ENCODE data around the gene HABP4. TPM values are rescaled to one million over a fixed set of nuclear protein-coding genes. Genes with fewer than 3 reads are reported as not detected.
A peak's percentile ranks its signal among the peaks of the same experiment; 100 is the strongest.

HABP4 gene
- total and polyA plus RNA-seq, 9 of the 15 experiments (the other 6 are each of a cell fraction or from before 2014, with no cell fraction given): 0.38 to 2.4 (median 1.9) TPM

- TF ChIP-seq RREB1 (CRISPR knock-in tag; IDR thresholded peaks at IDR 0.05): peak; percentile 98
- peak; percentile 89 for TF ChIP-seq ETS2 (tag; IDR thresholded peaks at IDR 0.05; ENCODE audit: borderline replicate concordance, poor library complexity, severe bottlenecking)
- no peak for TF ChIP-seq HDAC3 (IDR thresholded peaks at IDR 0.05; ENCODE audit: borderline replicate concordance, partially characterized antibody)
- peak; percentile 95 for TF ChIP-seq ZNF174 (CRISPR knock-in tag; IDR thresholded peaks at IDR 0.05)
- peak; percentile 100 for TF ChIP-seq ZNF395 (CRISPR knock-in tag; IDR thresholded peaks at IDR 0.05)
- peak; percentile 85; the same call in 1 of the 2 replicates for TF ChIP-seq ZNF140 (CRISPR knock-in tag; IDR thresholded peaks at IDR 0.05)
- no peak for TF ChIP-seq ATF6 (CRISPR knock-in tag; IDR thresholded peaks at IDR 0.05)
- peak; percentile 89; the same call in 1 of the 2 replicates for TF ChIP-seq HOXB6 (CRISPR knock-in tag; IDR thresholded peaks at IDR 0.05; ENCODE audit: borderline replicate concordance)
- TF ChIP-seq HMG20A (CRISPR knock-in tag; conservative IDR thresholded peaks at IDR 0.05): peak; percentile 88
- TF ChIP-seq ZNF146 (CRISPR knock-in tag; IDR thresholded peaks at IDR 0.05; ENCODE audit: unreplicated experiment): no peak
- no peak for TF ChIP-seq HDAC6 (IDR thresholded peaks at IDR 0.05; ENCODE audit: low read depth, low read length)
- no peak for TF ChIP-seq ZNF24 (IDR thresholded peaks at IDR 0.05)
- TF ChIP-seq SMC3 (conservative IDR thresholded peaks at IDR 0.05; ENCODE audit: insufficient read depth, low read depth, low read length): no peak
- peak; percentile 99 for TF ChIP-seq ERF (CRISPR knock-in tag; IDR thresholded peaks at IDR 0.05)
- peak; percentile 88 for TF ChIP-seq RFX1 (IDR thresholded peaks at IDR 0.05)
- TF ChIP-seq TCF3 (CRISPR knock-in tag; IDR thresholded peaks at IDR 0.05): no peak
- TF ChIP-seq ZNF511 (CRISPR knock-in tag; IDR thresholded peaks at IDR 0.05): no peak
Measured at GRCh38 chr9:96420468-96421219, 29.3 kb upstream of the HABP4 start (continued).
